Measurements from ENCODE around the gene CFAP57.
"Not testable (repeated sequence)": the region's sequence is repeated elsewhere in the genome, so short reads cannot be mapped to it uniquely, and the experiment has no call there.

Gene CFAP57

DNA sequence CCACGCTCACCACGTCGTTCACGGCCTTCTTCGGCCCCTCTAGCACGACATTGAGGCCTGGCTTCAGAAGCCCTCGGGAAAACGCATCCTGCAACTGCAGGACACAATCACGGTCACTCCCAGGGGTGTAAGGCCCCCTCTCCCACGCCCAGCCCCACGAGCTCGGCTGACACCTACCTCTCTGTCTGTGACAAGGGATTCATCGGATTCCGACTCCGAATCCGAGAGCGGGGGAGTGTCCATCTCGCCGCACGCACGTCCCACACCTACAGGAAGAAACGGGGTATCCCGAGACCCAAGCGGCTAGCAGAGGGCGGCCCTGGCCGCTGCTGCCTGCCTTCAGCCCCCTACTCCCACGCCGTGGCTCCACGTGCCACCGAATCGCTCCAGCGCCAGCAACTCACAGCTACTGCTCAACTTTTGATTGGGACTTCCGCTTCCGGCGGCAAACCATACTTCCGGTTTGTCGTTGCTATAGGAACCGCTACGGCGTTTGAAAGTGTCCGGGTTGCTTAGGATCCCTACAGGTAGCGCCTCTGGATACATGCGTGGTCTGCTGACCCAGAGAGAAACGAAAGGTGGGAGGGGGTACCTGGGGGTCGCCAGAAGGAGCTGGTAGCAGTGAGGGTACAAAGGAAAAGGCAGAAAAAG, at the start of gene CFAP57, which contains the start of gene EBNA1BP2:
Gene CFAP57 (plus strand): TSS at position 455 of the 651 bp plus-strand sequence. CDS start 424 bp downstream, outside the sequence.
Gene EBNA1BP2 (minus strand): TSS at position 415 of the 651 bp plus-strand sequence. CDS start 172 bp downstream, at position 243.
- DNase-seq = peak; percentile 93 to 95

DNA sequence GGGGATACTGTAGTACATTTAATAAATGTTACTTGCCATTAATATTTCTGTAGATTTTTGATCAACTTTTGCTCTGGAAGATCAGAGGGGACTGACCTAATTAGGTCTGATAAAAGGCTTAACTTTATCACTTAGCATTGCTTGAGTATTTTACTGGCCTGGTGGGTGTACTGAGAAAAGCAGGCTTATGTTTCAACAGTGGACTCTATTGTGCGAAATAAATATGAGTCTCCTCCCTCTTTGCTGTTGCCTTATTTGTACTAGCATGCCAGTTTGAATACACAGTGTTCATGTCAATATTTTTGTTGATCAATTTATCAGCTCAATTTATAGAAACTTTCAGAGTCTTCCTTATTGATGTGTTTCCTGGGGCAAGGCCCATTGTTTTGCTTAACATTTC, 49.1 kb upstream of the CFAP57 start:
- DNase-seq = no peak

DNA sequence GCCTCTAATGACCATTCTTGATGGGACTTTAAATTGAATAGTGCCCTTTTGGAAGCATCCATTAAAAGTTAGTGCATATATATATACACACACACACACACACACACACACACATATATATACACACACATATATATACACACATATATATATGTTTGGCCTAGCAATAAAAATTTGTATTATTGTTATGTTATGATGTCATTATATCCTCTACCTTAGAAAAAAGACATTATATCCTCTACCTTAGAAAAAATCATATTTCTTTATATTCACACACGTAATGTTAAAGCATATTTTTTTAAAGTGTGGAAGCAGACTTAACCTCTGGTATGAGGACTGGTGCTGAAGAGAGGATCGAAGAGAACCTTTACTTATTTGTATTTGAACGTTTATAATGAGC, 43.3 kb upstream of the CFAP57 start:
- DNase-seq = no peak

- no peak for DNase-seq
Observed at GRCh38 chr1:43129426-43129825, 42.7 kb upstream of the CFAP57 start.

- DNase-seq = no peak
Observed at GRCh38 chr1:43134068-43134467, 38.1 kb upstream of the CFAP57 start.

DNA sequence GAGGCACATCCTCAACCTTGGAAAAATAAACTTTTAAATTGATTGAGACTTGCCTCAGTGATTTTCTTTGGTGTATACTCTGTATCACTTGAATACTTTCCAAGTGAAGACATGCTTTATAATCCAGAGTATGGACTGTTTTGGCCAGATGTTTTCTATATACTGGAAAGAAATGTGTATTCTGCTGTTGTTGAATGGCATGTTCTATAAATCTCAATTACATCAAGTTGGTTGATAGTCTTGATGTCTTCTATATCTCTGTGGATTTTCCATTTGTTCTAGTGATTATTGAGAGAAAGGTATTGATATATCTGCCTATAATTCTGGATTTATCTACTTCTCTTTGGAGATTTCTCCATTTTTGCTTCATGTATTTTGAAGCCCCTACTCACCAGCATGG, 37.5 kb upstream of the CFAP57 start:
- DNase-seq = no peak

GRCh38 chr1:43135857-43136781, 36.0 kb upstream of the CFAP57 start:
- no peak for DNase-seq

GRCh38 chr1:43137445-43138052, 34.6 kb upstream of the CFAP57 start:
- DNase-seq = no peak

GRCh38 chr1:43139295-43139694, 32.8 kb upstream of the CFAP57 start:
- not testable (repeated sequence) for DNase-seq

GRCh38 chr1:43140010-43140409, 32.1 kb upstream of the CFAP57 start:
- DNase-seq = no peak

GRCh38 chr1:43140583-43140982, 31.5 kb upstream of the CFAP57 start:
- DNase-seq = no peak

DNA sequence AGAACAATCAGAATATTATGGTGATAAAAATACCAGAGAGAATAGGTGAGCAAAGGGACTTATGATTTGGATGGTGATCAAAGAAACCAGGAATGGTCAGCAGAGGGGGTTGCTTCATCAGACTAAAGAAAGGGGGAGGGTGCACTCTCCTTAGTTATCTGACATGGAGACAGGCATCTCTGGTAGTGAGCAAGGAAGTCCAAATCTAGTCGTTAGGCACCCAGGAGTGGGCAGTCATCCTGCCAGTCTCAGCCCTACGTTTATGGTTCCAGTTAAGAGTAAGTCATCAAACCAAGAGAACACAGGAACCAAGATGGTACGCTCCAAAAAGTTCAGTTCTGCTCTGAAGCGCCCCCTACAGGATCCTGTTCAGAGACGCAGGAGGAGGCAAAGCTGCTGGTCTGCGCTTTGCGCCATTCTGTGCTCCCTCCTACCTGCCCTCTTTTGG, 28.7 kb upstream of the CFAP57 start:
- no peak for DNase-seq

DNA sequence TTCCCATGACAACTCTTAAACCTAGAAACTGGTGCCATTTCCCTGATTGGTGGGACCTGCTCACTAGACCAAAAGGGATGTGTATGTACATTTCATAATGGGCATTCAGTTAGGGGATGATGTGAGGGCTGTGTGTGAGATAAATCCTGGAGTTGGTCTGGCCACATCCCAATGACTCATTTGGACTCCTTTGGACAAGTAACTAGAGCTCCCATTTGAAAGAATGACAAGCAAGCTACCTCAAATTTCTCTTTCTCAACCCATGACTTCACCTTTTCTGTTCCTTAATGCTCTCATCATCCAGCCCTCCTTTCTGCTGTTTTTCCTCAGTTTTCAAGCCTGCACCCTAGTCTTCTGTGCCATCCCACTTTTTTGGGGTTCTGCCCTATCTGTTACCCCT, 27.9 kb upstream of the CFAP57 start:
- DNase-seq = no peak

DNA sequence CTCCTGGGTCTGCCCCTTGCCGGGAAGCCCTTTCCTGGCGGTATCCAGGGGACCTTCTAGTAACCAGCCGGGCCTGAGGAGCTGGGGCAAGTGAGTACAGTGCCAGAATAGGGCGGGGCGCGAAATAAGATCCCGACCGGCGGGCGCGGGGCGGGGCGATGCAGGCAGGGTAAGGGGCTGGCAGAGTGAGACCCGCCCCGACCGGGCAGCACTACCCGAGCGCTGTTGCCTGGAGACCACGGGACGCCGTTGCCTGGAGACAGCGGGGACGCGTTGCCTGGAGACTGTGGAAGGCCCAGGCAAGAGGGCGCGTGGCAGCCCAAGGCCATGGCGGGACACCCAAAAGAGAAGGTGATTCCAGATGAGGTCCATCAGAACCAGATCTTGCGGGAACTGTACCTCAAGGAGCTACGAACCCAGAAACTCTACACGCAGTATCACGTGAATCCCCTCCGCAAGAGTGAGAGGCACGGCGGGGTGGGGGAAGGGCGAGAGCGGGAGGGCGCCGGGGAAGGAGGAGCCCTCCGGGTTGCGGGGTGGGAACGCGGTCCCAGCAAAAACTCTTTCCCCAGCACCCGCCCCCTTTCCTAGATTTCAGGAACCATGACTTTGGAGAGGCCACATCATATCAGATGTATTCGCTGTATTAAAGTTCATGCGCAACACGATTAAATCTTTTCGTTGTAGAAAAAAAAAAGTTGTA, 24.4 kb upstream of the CFAP57 start:
- peak in 1 of 2 donors; percentile 20 for DNase-seq

DNA sequence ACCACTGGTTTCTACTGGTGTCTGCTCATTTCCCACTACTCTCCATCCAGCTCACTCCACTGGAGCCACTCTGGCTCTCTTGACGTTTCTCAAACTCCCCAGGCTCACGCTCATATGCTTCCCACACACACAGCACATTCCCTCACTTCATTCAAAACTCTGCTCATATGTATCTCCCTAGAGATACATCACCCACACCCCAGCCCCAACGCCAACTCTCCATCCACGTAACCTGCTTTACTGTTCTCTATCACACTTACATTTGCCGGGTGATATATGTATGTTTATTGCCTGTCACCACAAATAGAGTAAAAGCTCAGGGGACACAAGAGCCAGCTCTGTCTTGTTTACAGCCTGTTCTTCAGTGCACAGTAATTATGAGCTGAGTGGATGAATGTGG, 22.2 kb upstream of the CFAP57 start:
- no peak for DNase-seq

DNA sequence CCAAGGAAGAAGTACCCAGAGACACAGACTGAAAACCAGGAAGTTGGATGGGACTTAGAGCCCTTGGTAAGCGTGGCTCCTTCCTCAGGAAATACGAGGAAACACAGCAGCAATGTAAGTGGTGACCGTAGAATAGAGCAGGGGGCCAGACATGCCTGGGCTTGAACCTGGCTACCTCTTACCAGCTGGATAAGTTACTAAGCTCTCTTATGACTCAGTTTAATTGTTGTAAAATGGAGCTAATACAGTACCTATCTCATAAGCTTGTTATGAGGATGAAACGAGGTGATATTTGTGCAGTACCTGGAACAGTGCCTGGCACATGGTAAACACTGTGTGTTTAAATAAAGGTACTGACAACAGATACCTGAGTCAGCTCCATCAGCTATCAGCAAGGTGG, 19.3 kb upstream of the CFAP57 start:
- DNase-seq = no peak

- DNase-seq = no peak
Observed at GRCh38 chr1:43153443-43153842, 18.7 kb upstream of the CFAP57 start.

- no peak for DNase-seq
Observed at GRCh38 chr1:43156026-43156425, 16.1 kb upstream of the CFAP57 start.

GRCh38 chr1:43165162-43165561, 7.0 kb upstream of the CFAP57 start:
- DNase-seq = no peak

- no peak for DNase-seq
Observed at GRCh38 chr1:43165765-43166164, 6.4 kb upstream of the CFAP57 start.

GRCh38 chr1:43171312-43171875, 736 bp upstream of the CFAP57 start:
- no peak for DNase-seq

- peak; percentile 84 to 91 for DNase-seq
Observed at GRCh38 chr1:43172527-43172972, 420 bp downstream of the CFAP57 start.
